Measurements from ENCODE around the gene USP34.

Gene USP34

GRCh38 chr2:61283443-61284160, 187.3 kb downstream of the USP34 start:
- no peak for DNase-seq

- DNase-seq, result no peak
These were observed 188.7 kb downstream of the USP34 start for GRCh38 chr2:61282104-61282590.

- no peak for DNase-seq
These were observed 189.6 kb downstream of the USP34 start for GRCh38 chr2:61281321-61281720.

GRCh38 chr2:61277756-61278155, 193.1 kb downstream of the USP34 start:
- DNase-seq, result no peak

GRCh38 chr2:61275575-61276184, 195.2 kb downstream of the USP34 start:
- no peak for DNase-seq

- no peak for DNase-seq
These were observed 198.3 kb downstream of the USP34 start for GRCh38 chr2:61272421-61273070.

- no peak for DNase-seq
These were observed 202.6 kb downstream of the USP34 start for GRCh38 chr2:61268249-61268648.

- no peak for DNase-seq
These were observed 204.0 kb downstream of the USP34 start for GRCh38 chr2:61266632-61267505.

GRCh38 chr2:61263830-61264229, 207.1 kb downstream of the USP34 start:
- no peak for DNase-seq

- no peak for DNase-seq
These were observed 208.2 kb downstream of the USP34 start for GRCh38 chr2:61262699-61263098.

GRCh38 chr2:61257446-61257845, 213.4 kb downstream of the USP34 start:
- DNase-seq, result no peak

GRCh38 chr2:61255580-61256437, 215.1 kb downstream of the USP34 start:
- DNase-seq, result no peak

- no peak for DNase-seq
These were observed 216.4 kb downstream of the USP34 start for GRCh38 chr2:61254536-61254935.

GRCh38 chr2:61253136-61253535, 217.8 kb downstream of the USP34 start:
- no peak for DNase-seq

- DNase-seq, result no peak
These were observed 218.9 kb downstream of the USP34 start for GRCh38 chr2:61252031-61252430.

- no peak for DNase-seq
These were observed 221.3 kb downstream of the USP34 start for GRCh38 chr2:61249521-61250071.

GRCh38 chr2:61247204-61247812, 223.6 kb downstream of the USP34 start:
- no peak for DNase-seq

- no peak for DNase-seq
These were observed 226.2 kb downstream of the USP34 start for GRCh38 chr2:61244694-61245093.

- no peak for DNase-seq
These were observed 229.6 kb downstream of the USP34 start for GRCh38 chr2:61241266-61241665.

- no peak for DNase-seq
These were observed 232.5 kb downstream of the USP34 start for GRCh38 chr2:61238219-61239012.
